H9 (cell line): Measurements from ENCODE around the gene SLC9A9. TPM values are rescaled to one million over a fixed set of nuclear protein-coding genes. Genes with fewer than 3 reads are reported as not detected.

ENCODE experiments used
- DNase-seq: peaks from one replicate; pipeline ENCODE4 v3.0.0-alpha.2; 2017
- H2AFZ ChIP-seq: one replicate; pipeline ENCODE4 v1.6.1; 2013; ENCODE audit warnings: mild to moderate bottlenecking, low read length, control low read depth, moderate library complexity
- H2AK5ac ChIP-seq: 2 replicates; pipeline ENCODE4 v1.6.1; 2013; ENCODE audit warnings: low read length, control low read depth, mixed read lengths; ENCODE audit not compliant: insufficient read length
- H2BK120ac ChIP-seq: one replicate; pipeline ENCODE4 v1.6.1; 2013; ENCODE audit warnings: low read depth, mild to moderate bottlenecking, low read length, control low read depth, inconsistent platforms; ENCODE audit not compliant: poor library complexity, severe bottlenecking
- H2BK12ac ChIP-seq: 2 replicates; pipeline ENCODE4 v1.6.1; 2013; ENCODE audit warnings: low read length, control low read depth, mixed read lengths, low read depth; ENCODE audit not compliant: insufficient read length
- H2BK15ac ChIP-seq: 2 replicates; pipeline ENCODE4 v1.6.1; 2013; ENCODE audit warnings: low read depth, low read length, control low read depth
- H2BK20ac ChIP-seq: one replicate; pipeline ENCODE4 v1.6.1; 2013; ENCODE audit warnings: low read depth, mild to moderate bottlenecking, low read length, control low read depth, inconsistent platforms; ENCODE audit not compliant: poor library complexity, severe bottlenecking
- H2BK5ac ChIP-seq: 2 replicates; pipeline ENCODE4 v1.6.1; 2013; ENCODE audit warnings: low read length, control low read depth, mixed read lengths; ENCODE audit not compliant: insufficient read length
- H3K14ac ChIP-seq: 2 replicates; pipeline ENCODE4 v1.6.1; 2013; ENCODE audit warnings: low read length, control low read depth; ENCODE audit not compliant: insufficient read depth
- H3K18ac ChIP-seq: 2 replicates; pipeline ENCODE4 v1.6.1; 2013; ENCODE audit warnings: low read depth, mild to moderate bottlenecking, mixed read lengths, low read length, control low read depth; ENCODE audit not compliant: insufficient read length
- H3K23ac ChIP-seq: 2 replicates; pipeline ENCODE4 v1.6.1; 2013; ENCODE audit warnings: low read length, control low read depth, mixed read lengths, low read depth; ENCODE audit not compliant: insufficient read length
- H3K23me2 ChIP-seq: 2 replicates; pipeline ENCODE4 v1.6.1; 2013; ENCODE audit warnings: low read depth, mild to moderate bottlenecking, mixed read lengths, low read length, control low read depth; ENCODE audit not compliant: insufficient read length, poor library complexity, severe bottlenecking
- H3K27ac ChIP-seq: 2 replicates; pipeline ENCODE4 v1.5.1; 2013; ENCODE audit warnings: low read length, control low read depth, mixed read lengths, low read depth; ENCODE audit not compliant: insufficient read length
- H3K27me3 ChIP-seq: 2 replicates; pipeline ENCODE4 v1.6.1; 2013; ENCODE audit warnings: low read length, control low read depth, inconsistent platforms; ENCODE audit not compliant: insufficient read depth
- H3K4ac ChIP-seq: 2 replicates; pipeline ENCODE4 v1.6.1; 2013; ENCODE audit warnings: low read depth, mild to moderate bottlenecking, control low read depth, inconsistent platforms, low read length, moderate library complexity
- H3K4me1 ChIP-seq: 2 replicates; pipeline ENCODE4 v1.6.1; 2013; ENCODE audit warnings: low read length, control low read depth, inconsistent platforms; ENCODE audit not compliant: insufficient read depth
- H3K4me2 ChIP-seq: 2 replicates; pipeline ENCODE4 v1.6.1; 2013; ENCODE audit warnings: low read length, control low read depth, mixed read lengths; ENCODE audit not compliant: insufficient read length, insufficient read depth
- H3K56ac ChIP-seq: 2 replicates; pipeline ENCODE4 v1.6.1; 2013; ENCODE audit warnings: low read depth, mild to moderate bottlenecking, mixed read lengths, low read length, control low read depth; ENCODE audit not compliant: insufficient read length
- H3K79me1 ChIP-seq: 2 replicates; pipeline ENCODE4 v1.6.1; 2013; ENCODE audit warnings: low read depth, mild to moderate bottlenecking, moderate library complexity, low read length, control low read depth, inconsistent platforms; ENCODE audit not compliant: insufficient read depth, poor library complexity, severe bottlenecking
- H3K79me2 ChIP-seq: 2 replicates; pipeline ENCODE4 v1.6.1; 2013; ENCODE audit warnings: low read length, control low read depth, inconsistent platforms; ENCODE audit not compliant: insufficient read depth
- H3K9ac ChIP-seq: 2 replicates; pipeline ENCODE4 v1.6.1; 2013; ENCODE audit warnings: low read length, control low read depth, mixed read lengths; ENCODE audit not compliant: insufficient read length; ENCODE audit errors: extremely low read depth
- H3K9me3 ChIP-seq: one replicate; pipeline ENCODE4 v1.6.1; 2013; ENCODE audit warnings: low read depth, low read length, inconsistent platforms; ENCODE audit not compliant: control insufficient read depth
- H3T11ph ChIP-seq: one replicate; pipeline ENCODE4 v1.6.1; 2013; ENCODE audit warnings: mild to moderate bottlenecking, low read length, control low read depth, inconsistent platforms
- H4K20me1 ChIP-seq: one replicate; pipeline ENCODE4 v1.6.1; 2013; ENCODE audit not compliant: control insufficient read depth, insufficient read length, insufficient read depth
- H4K5ac ChIP-seq: 2 replicates; pipeline ENCODE4 v1.6.1; 2013; ENCODE audit warnings: low read depth, mild to moderate bottlenecking, mixed read lengths, low read length, control low read depth; ENCODE audit not compliant: insufficient read length
- H4K8ac ChIP-seq: replicated peaks from 2 replicates; pipeline ENCODE4 v1.6.1; 2013; ENCODE audit warnings: low read length, control low read depth, mixed read lengths, low read depth; ENCODE audit not compliant: insufficient read length
- H4K91ac ChIP-seq: 2 replicates; pipeline ENCODE4 v1.6.1; 2013; ENCODE audit warnings: low read depth, mild to moderate bottlenecking, moderate library complexity, mixed read lengths, low read length, control low read depth; ENCODE audit not compliant: insufficient read length
- H3K27ac Mint-ChIP-seq, 3 experiments: 2 replicates in 2 of 3; 3 replicates in 1 of 3; pipeline ENCODE4 v1.8.0; 2020 to 2021; ENCODE audit warnings: mixed read lengths in 3 of 3, mild to moderate bottlenecking in 1 of 3, moderate library complexity in 1 of 3
- H3K27me3 Mint-ChIP-seq: 2 replicates; pipeline ENCODE4 v1.8.0; 2021; ENCODE audit warnings: low read depth, mild to moderate bottlenecking, moderate library complexity, mixed read lengths
- H3K36me3 Mint-ChIP-seq, 3 experiments: 2 replicates in 2 of 3; 3 replicates in 1 of 3; pipeline ENCODE4 v1.8.0; 2020 to 2021; ENCODE audit warnings: low read depth in 3 of 3, mixed read lengths in 3 of 3; ENCODE audit not compliant: insufficient read depth in 1 of 3
- H3K4me1 Mint-ChIP-seq, 2 experiments: 2 replicates each; pipeline ENCODE4 v1.8.0; 2020; ENCODE audit warnings: mixed read lengths in 2 of 2
- H3K4me3 Mint-ChIP-seq, 2 experiments: 2 replicates in 1 of 2; 3 replicates in 1 of 2; pipeline ENCODE4 v1.8.0; 2020 to 2021; ENCODE audit warnings: mild to moderate bottlenecking in 2 of 2, mixed read lengths in 2 of 2, moderate library complexity in 1 of 2
- H3K9me3 Mint-ChIP-seq, 2 experiments: 2 replicates in 1 of 2; 3 replicates in 1 of 2; pipeline ENCODE4 v1.8.0; 2020; ENCODE audit warnings: mild to moderate bottlenecking in 2 of 2, mixed read lengths in 2 of 2, moderate library complexity in 1 of 2
- CTCF ChIP-seq: fragments of 200-600 bp; sonication (generic); conservative IDR thresholded peaks from 3 replicates; pipeline ENCODE4 v1.8.0; 2021; ENCODE audit warnings: antibody characterized with exemption, mild to moderate bottlenecking
- WGBS: extraction: QIAGEN DNeasy Blood & Tissue Kit; methylation state at CpG from one replicate; pipeline ENCODE4 v1.1.7; 2013; ENCODE audit warnings: missing lambda C conversion rate, low lambda C conversion rate, mixed read lengths; ENCODE audit not compliant: insufficient read length; ENCODE audit errors: extremely low coverage; 5-methylcytosine and 5-hydroxymethylcytosine counted together
- total RNA-seq: library from RNA; stranded (reverse); gene quantifications from 2 replicates; pipeline ENCODE4 v1.2.1, GENCODE V29; 2021

SLC9A9 gene
- total RNA-seq, 1 experiment from 2014 or later, result 0.35 TPM

GRCh38 chr3:143503325-143503885 is 344.9 kb downstream of the SLC9A9 start:
- H3K4me1 Mint-ChIP-seq, result peaks cover 7 to 8% of the 10 kb centered on the region in 2 experiments

More at GRCh38 chr3:143503325-143503885, 344.9 kb downstream of the SLC9A9 start:
- no peak overlapping the region for H3K14ac ChIP-seq
- no peak overlapping the region for H3K56ac ChIP-seq
- no peaks in the 10 kb centered on the region for H3K79me1 ChIP-seq
- H2AFZ ChIP-seq, result no peak overlapping the region
- no peak overlapping the region for H3K4me3 Mint-ChIP-seq
- H3K23me2 ChIP-seq, result no peaks in the 10 kb centered on the region
- H3K27ac ChIP-seq, result no peak overlapping the region
- H2BK20ac ChIP-seq, result no peak overlapping the region
- H2BK120ac ChIP-seq, result no peak overlapping the region
- H3K23ac ChIP-seq, result no peak overlapping the region
- no peaks in the 10 kb centered on the region for H3K4me1 ChIP-seq
- H3K9me3 ChIP-seq, result no peaks in the 10 kb centered on the region
- H2BK12ac ChIP-seq, result no peak overlapping the region
- H3K4ac ChIP-seq, result no peak overlapping the region
- WGBS, result no CpG with 5 or more reads among the region's 4 CpGs
- H3K27ac Mint-ChIP-seq, result no peak overlapping the region
- H4K8ac ChIP-seq, result no peak overlapping the region
- no peaks in the 10 kb centered on the region for H4K20me1 ChIP-seq
- H3K9me3 Mint-ChIP-seq, result no peaks in the 10 kb centered on the region; a peak in 1 of 5 replicates
- no peak overlapping the region for H4K5ac ChIP-seq
- no peaks in the 10 kb centered on the region for H3K36me3 Mint-ChIP-seq
- no peak overlapping the region for H2BK5ac ChIP-seq
- DNase-seq, result no peak
- no peaks in the 10 kb centered on the region for H3K79me2 ChIP-seq
- no peak overlapping the region for H3K18ac ChIP-seq
- H3T11ph ChIP-seq, result no peak overlapping the region
- H4K91ac ChIP-seq, result no peak overlapping the region
- no peak overlapping the region for H2BK15ac ChIP-seq
- no peak overlapping the region for H2AK5ac ChIP-seq
- no peaks in the 10 kb centered on the region for H3K27me3 Mint-ChIP-seq
- TF ChIP-seq CTCF, result no peak
- H3K27me3 ChIP-seq, result no peaks in the 10 kb centered on the region
- no peak overlapping the region for H3K4me2 ChIP-seq
- no peak overlapping the region for H3K9ac ChIP-seq
